Loucy (cell line): Measurements from ENCODE around the gene XCL1.
"Not testable (repeated sequence)": the region's sequence is repeated elsewhere in the genome, so short reads cannot be mapped to it uniquely, and the experiment has no call there.

ENCODE experiments used
- H2AFZ ChIP-seq: fragments of 200-600 bp; sonication (generic); 2 replicates; pipeline ENCODE4 v1.6.0; 2016; ENCODE audit warnings: antibody characterized with exemption, mild to moderate bottlenecking, low read length, moderate library complexity
- H3F3A ChIP-seq: fragments of 200-600 bp; 2 replicates; pipeline ENCODE4 v1.6.0; 2016; ENCODE audit warnings: antibody characterized with exemption, low read depth, mild to moderate bottlenecking
- H3K27me3 ChIP-seq: fragments of 200-600 bp; sonication (generic); 2 replicates; pipeline ENCODE4 v1.6.1; 2014; ENCODE audit warnings: low read length, mild to moderate bottlenecking; ENCODE audit not compliant: insufficient read depth, poor library complexity, severe bottlenecking
- H3K36me3 ChIP-seq: fragments of 200-600 bp; sonication (generic); 2 replicates; pipeline ENCODE4 v1.6.1; 2016; ENCODE audit warnings: low read length; ENCODE audit not compliant: insufficient read depth
- H3K4me1 ChIP-seq: fragments of 200-600 bp; sonication (generic); 2 replicates; pipeline ENCODE4 v1.5.1; 2014; ENCODE audit warnings: low read length, mild to moderate bottlenecking; ENCODE audit not compliant: insufficient read depth, poor library complexity, severe bottlenecking
- H3K4me2 ChIP-seq: fragments of 200-600 bp; sonication (generic); 2 replicates; pipeline ENCODE4 v1.6.0; 2014; ENCODE audit warnings: antibody characterized with exemption, low read length, low read depth, mild to moderate bottlenecking; ENCODE audit not compliant: poor library complexity, severe bottlenecking
- H3K4me3 ChIP-seq: fragments of 200-600 bp; sonication (generic); 2 replicates; pipeline ENCODE4 v1.5.1; 2014; ENCODE audit warnings: low read length, mild to moderate bottlenecking, mixed read lengths; ENCODE audit not compliant: poor library complexity, severe bottlenecking
- H3K79me2 ChIP-seq: fragments of 200-600 bp; sonication (generic); 2 replicates; pipeline ENCODE4 v1.6.1; 2014; ENCODE audit warnings: low read length; ENCODE audit not compliant: insufficient read depth
- H3K9ac ChIP-seq: fragments of 200-600 bp; sonication (generic); 2 replicates; pipeline ENCODE4 v1.6.0; 2014; ENCODE audit warnings: mild to moderate bottlenecking, low read depth, low read length, moderate library complexity; ENCODE audit not compliant: poor library complexity, severe bottlenecking
- H3K9me2 ChIP-seq: fragments of 200-600 bp; sonication (generic); replicated peaks from 2 replicates; pipeline ENCODE4 v1.6.1; 2016; ENCODE audit warnings: low read depth, low read length, mixed read lengths
- H3K9me3 ChIP-seq: fragments of 200-600 bp; sonication (generic); 2 replicates; pipeline ENCODE4 v1.6.1; 2014; ENCODE audit warnings: mild to moderate bottlenecking, antibody characterized with exemption, low read length, low read depth; ENCODE audit not compliant: insufficient read depth
- H4K20me1 ChIP-seq: fragments of 200-600 bp; sonication (generic); 2 replicates; pipeline ENCODE4 v1.6.0; 2014; ENCODE audit warnings: antibody characterized with exemption, low read length, mild to moderate bottlenecking; ENCODE audit not compliant: insufficient read depth, poor library complexity, severe bottlenecking
- CTCF ChIP-seq: fragments of 200-600 bp; sonication (generic); conservative IDR thresholded peaks from 2 replicates; pipeline ENCODE4 v1.5.1; 2014; ENCODE audit warnings: mild to moderate bottlenecking, antibody characterized with exemption, low read length
- EZH2phosphoT487 ChIP-seq: fragments of 200-600 bp; IDR thresholded peaks from 2 replicates; pipeline ENCODE4 v1.6.1; 2018; ENCODE audit warnings: antibody characterized with exemption, mild to moderate bottlenecking, moderate library complexity, borderline replicate concordance

The XCL1 gene

GRCh38 chr1:168576245-168576688 is at the start of gene XCL1:
Gene XCL1, plus strand, starts transcription at chr1:168576605. Its CDS starts 33 bp downstream, at chr1:168576638.
- H3K79me2 ChIP-seq, H3K9ac ChIP-seq, H3K36me3 ChIP-seq, H2AFZ ChIP-seq, H4K20me1 ChIP-seq, H3K9me3 ChIP-seq, H3F3A ChIP-seq, H3K4me3 ChIP-seq, H3K27me3 ChIP-seq, H3K9me2 ChIP-seq: not testable (repeated sequence)
- Histone ChIP-seq H3K4me1 (peaks cover 14% of the 10 kb centered on the region), H3K4me2 (peak within 1 kb of the TSS; percentile 25)

- H3K9ac ChIP-seq, result no peak overlapping the region
- H3K79me2 ChIP-seq, result no peaks in the 10 kb centered on the region
- H3K27me3 ChIP-seq, result no peaks in the 10 kb centered on the region
- H4K20me1 ChIP-seq, result no peaks in the 10 kb centered on the region
- no peaks in the 10 kb centered on the region for H3K9me3 ChIP-seq
- H3K4me3 ChIP-seq, result no peak overlapping the region
- H3K4me2 ChIP-seq, result no peak overlapping the region
- no peaks in the 10 kb centered on the region for H3K36me3 ChIP-seq
- no peak overlapping the region for H2AFZ ChIP-seq
- H3F3A ChIP-seq, result 0 out of 2 replicates have a peak, but pooled peaks cover 2% of the 10 kb centered on the region
- peaks cover 47% of the 10 kb centered on the region for H3K4me1 ChIP-seq
- no peaks in the 10 kb centered on the region for H3K9me2 ChIP-seq
- TF ChIP-seq EZH2phosphoT487 (no peak), CTCF (no peak)
These were observed 46.9 kb upstream of the XCL1 start for GRCh38 chr1:168529518-168529917.

GRCh38 chr1:168531615-168532345 is 44.6 kb upstream of the XCL1 start:
- Histone ChIP-seq H3K9ac (no peak overlapping the region), H4K20me1 (no peaks in the 10 kb centered on the region), H3K36me3 (no peaks in the 10 kb centered on the region), H2AFZ (no peak overlapping the region), H3K4me2 (no peak overlapping the region), H3K4me3 (no peak overlapping the region), H3K27me3 (no peaks in the 10 kb centered on the region), H3K79me2 (no peaks in the 10 kb centered on the region), H3K9me3 (no peaks in the 10 kb centered on the region), H3F3A (peaks cover 18% of the 10 kb centered on the region), H3K4me1 (peaks cover 68% of the 10 kb centered on the region), H3K9me2 (no peaks in the 10 kb centered on the region)
- no peak for TF ChIP-seq CTCF
- TF ChIP-seq EZH2phosphoT487, result no peak

- peak overlapping the region; percentile 68 for H3K4me3 ChIP-seq
- TF ChIP-seq EZH2phosphoT487 (no peak), CTCF (no peak)
- H3K27me3 ChIP-seq, result no peaks in the 10 kb centered on the region
- H3K4me2 ChIP-seq, result peak overlapping the region; percentile 79
- no peaks in the 10 kb centered on the region for H3K9me3 ChIP-seq
- H3K36me3 ChIP-seq, result no peaks in the 10 kb centered on the region
- no peak overlapping the region for H2AFZ ChIP-seq
- H3K9ac ChIP-seq, result peak overlapping the region; percentile 88
- H3K9me2 ChIP-seq, result no peaks in the 10 kb centered on the region
- H3K4me1 ChIP-seq, result peaks cover 60% of the 10 kb centered on the region
- no peaks in the 10 kb centered on the region for H3K79me2 ChIP-seq
- H4K20me1 ChIP-seq, result no peaks in the 10 kb centered on the region
- H3F3A ChIP-seq, result peaks cover 18% of the 10 kb centered on the region
These were observed 40.9 kb upstream of the XCL1 start for GRCh38 chr1:168535536-168535935.

- not testable (repeated sequence) for H3K27me3 ChIP-seq, H4K20me1 ChIP-seq
These were observed 35.6 kb upstream of the XCL1 start for GRCh38 chr1:168540798-168541197.

More at GRCh38 chr1:168540798-168541197, 35.6 kb upstream of the XCL1 start:
- peaks cover 27% of the 10 kb centered on the region for H3K4me1 ChIP-seq
- H3K9me2 ChIP-seq, H3K79me2 ChIP-seq, H3K9me3 ChIP-seq, H3K4me3 ChIP-seq, H2AFZ ChIP-seq, H3K4me2 ChIP-seq, H3F3A ChIP-seq, H3K36me3 ChIP-seq, H3K9ac ChIP-seq: not testable (repeated sequence)
